ENCODE measurements around the gene PDE6C. TPM values are rescaled to one million over a fixed set of nuclear protein-coding genes. Genes with fewer than 3 reads are reported as not detected.

PDE6C gene
- polyA plus RNA-seq, 1 donor (not counting 4 experiments of a cell fraction or from before 2014, with no cell fraction given), result not detected

- FAIRE-seq, result no peak
- dilution Hi-C loops (cut with MboI; ENCODE audit: extremely low pct_ligation_motif_present, low sequenced_read_pairs), result no loop called here
- Histone ChIP-seq H3K9me3 (ENCODE audit: control insufficient read depth, low read depth, low read length) (no peaks in the 10 kb centered on the region), H3K9ac (ENCODE audit: control insufficient read depth, extremely low read depth, insufficient read depth, low read length) (no peak within 1 kb of the TSS), H3K9me1 (ENCODE audit: control insufficient read depth, extremely low read depth, insufficient read depth, low read length) (no peaks in the 10 kb centered on the region), H3K4me3 (ENCODE audit: control insufficient read depth in 2 of 3, extremely low read depth in 1 of 3, insufficient read depth in 2 of 3, low read depth in 1 of 3, low read length in 3 of 3) (no peak within 1 kb of the TSS), H3K36me3 (ENCODE audit: control insufficient read depth in 2 of 2, extremely low read depth in 1 of 2, insufficient read depth in 2 of 2, low read length in 2 of 2) (no peaks in the 10 kb centered on the region), H3K79me2 (ENCODE audit: control insufficient read depth, insufficient read depth, low read length) (no peaks in the 10 kb centered on the region), H3K4me1 (ENCODE audit: control insufficient read depth, extremely low read depth, insufficient read depth, low read length) (no peaks in the 10 kb centered on the region), H4K20me1 (ENCODE audit: control insufficient read depth, extremely low read depth, insufficient read depth, low read length) (no peaks in the 10 kb centered on the region), H3K4me2 (ENCODE audit: control insufficient read depth, extremely low read depth, insufficient read depth, low read depth, low read length) (no peak within 1 kb of the TSS), H3K27ac (ENCODE audit: control insufficient read depth, insufficient read depth, low read length) (no peak within 1 kb of the TSS), H2AFZ (ENCODE audit: control insufficient read depth, low read length) (no peak within 1 kb of the TSS), H3K27me3 (ENCODE audit: control insufficient read depth, extremely low read depth, insufficient read depth, low read length) (peaks cover 56% of the 10 kb centered on the region)
- no peak for DNase-seq (ENCODE audit: low read depth, low spot score)
- TF ChIP-seq CTCF (optimal IDR thresholded peaks at IDR 0.05 in 1 of 3, IDR thresholded peaks at IDR 0.05 in 1 of 3, conservative IDR thresholded peaks at IDR 0.05 in 1 of 3; ENCODE audit: extremely low read depth in 1 of 3, insufficient read depth in 2 of 3, low read length in 3 of 3) (no peak), EZH2 (IDR thresholded peaks at IDR 0.05; ENCODE audit: low read length) (peak; percentile 76)
These were observed 45.7 kb upstream of the PDE6C start, which contains the start of gene FFAR4 for GRCh38 chr10:93566435-93567276. TSS of gene FFAR4 (plus strand) at chr10:93566665. CDS start at chr10:93566721, 56 bp downstream.

- FAIRE-seq (no peak), DNase-seq (ENCODE audit: low read depth, low spot score) (no peak)
- no peaks in the 10 kb centered on the region for H4K20me1 ChIP-seq (ENCODE audit: control insufficient read depth, extremely low read depth, insufficient read depth, low read length)
- no peaks in the 10 kb centered on the region for H3K9me3 ChIP-seq (ENCODE audit: control insufficient read depth, low read depth, low read length)
- no peak overlapping the region for H3K4me2 ChIP-seq (ENCODE audit: control insufficient read depth, extremely low read depth, insufficient read depth, low read depth, low read length)
- H3K36me3 ChIP-seq (ENCODE audit: control insufficient read depth in 2 of 2, extremely low read depth in 1 of 2, insufficient read depth in 2 of 2, low read length in 2 of 2), result no peaks in the 10 kb centered on the region
- peaks cover 63% of the 10 kb centered on the region for H3K27me3 ChIP-seq (ENCODE audit: control insufficient read depth, extremely low read depth, insufficient read depth, low read length)
- TF ChIP-seq EZH2 (IDR thresholded peaks at IDR 0.05; ENCODE audit: low read length), result no peak
- no peak for TF ChIP-seq CTCF (optimal IDR thresholded peaks at IDR 0.05 in 1 of 3, IDR thresholded peaks at IDR 0.05 in 1 of 3, conservative IDR thresholded peaks at IDR 0.05 in 1 of 3; ENCODE audit: extremely low read depth in 1 of 3, insufficient read depth in 2 of 3, low read length in 3 of 3)
- no peak overlapping the region for H3K4me3 ChIP-seq (ENCODE audit: control insufficient read depth in 2 of 3, extremely low read depth in 1 of 3, insufficient read depth in 2 of 3, low read depth in 1 of 3, low read length in 3 of 3)
- no peak overlapping the region for H2AFZ ChIP-seq (ENCODE audit: control insufficient read depth, low read length)
- H3K4me1 ChIP-seq (ENCODE audit: control insufficient read depth, extremely low read depth, insufficient read depth, low read length), result no peaks in the 10 kb centered on the region
- H3K79me2 ChIP-seq (ENCODE audit: control insufficient read depth, insufficient read depth, low read length), result no peaks in the 10 kb centered on the region
- no peak overlapping the region for H3K27ac ChIP-seq (ENCODE audit: control insufficient read depth, insufficient read depth, low read length)
- dilution Hi-C loops (cut with MboI; ENCODE audit: extremely low pct_ligation_motif_present, low sequenced_read_pairs), result no loop called here
- H3K9me1 ChIP-seq (ENCODE audit: control insufficient read depth, extremely low read depth, insufficient read depth, low read length), result no peaks in the 10 kb centered on the region
- H3K9ac ChIP-seq (ENCODE audit: control insufficient read depth, extremely low read depth, insufficient read depth, low read length), result no peak overlapping the region
These were observed 44.8 kb upstream of the PDE6C start for GRCh38 chr10:93567277-93568104.
